EL (cell line): Measurements from ENCODE around the gene ZNF749.
"Not testable (repeated sequence)": the region's sequence is repeated elsewhere in the genome, so short reads cannot be mapped to it uniquely, and the experiment has no call there.

Source experiments
- DNase-seq: peaks from one replicate; pipeline ENCODE4 v3.0.0-alpha.2; 2016

Gene ZNF749

DNA sequence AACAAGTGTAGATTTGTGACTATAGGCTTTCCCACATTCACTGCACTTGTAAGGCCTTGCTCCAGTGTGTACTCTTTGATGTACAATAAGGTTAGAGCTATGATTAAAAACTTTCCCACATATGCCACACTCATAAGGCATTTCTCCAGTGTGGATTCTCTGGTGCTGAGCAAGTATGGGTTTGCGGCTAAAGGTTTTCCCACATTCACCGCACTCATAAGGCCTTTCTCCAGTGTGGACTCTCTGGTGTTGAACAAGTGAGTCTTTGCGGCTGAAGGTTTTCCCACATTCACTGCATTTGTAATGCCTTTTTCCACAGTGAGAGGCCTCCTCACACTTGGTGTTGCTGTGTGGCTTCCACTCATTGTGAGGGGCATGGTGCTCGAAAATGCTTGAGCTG is 38.5 kb downstream of the ZNF749 start:
- no peak for DNase-seq

DNA sequence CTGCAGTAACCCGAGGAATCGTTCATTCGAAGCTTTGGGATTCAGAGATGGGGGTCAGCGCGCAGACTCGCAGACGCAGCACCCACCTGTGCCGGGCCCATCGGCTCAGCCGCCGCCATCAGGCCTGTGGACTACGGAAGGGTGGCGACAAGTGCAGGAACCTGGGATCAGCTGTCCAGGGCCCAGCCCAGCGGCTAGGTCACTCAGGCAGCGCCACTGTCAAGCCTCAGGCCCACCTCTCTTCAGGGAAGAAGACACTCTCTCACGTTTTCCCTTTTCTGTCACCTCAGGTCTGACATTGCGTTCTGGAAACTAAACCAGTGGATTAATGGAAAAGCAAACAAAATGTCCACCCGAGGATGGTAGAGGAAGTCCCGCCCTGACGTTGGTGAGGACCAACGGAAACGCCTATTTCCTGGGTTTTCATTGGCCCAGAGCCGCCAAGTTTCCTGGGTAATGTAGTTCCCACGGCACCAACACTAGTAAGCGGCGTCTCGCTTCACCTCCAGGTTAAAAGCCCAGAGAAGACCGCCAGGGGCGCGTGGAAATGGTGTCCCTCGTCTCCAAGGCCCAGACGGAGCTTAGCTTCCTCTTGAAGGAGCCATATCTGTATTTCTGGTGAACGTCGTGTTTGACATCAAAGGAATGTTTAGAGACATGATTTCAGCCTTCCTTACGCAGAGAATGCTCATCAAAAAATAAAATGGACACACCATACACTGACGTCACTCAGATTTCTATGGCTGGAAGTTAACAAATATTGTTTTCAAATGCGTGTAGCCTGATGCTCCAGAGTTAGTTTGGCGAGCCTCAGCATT is 42.3 kb downstream of the ZNF749 start, which contains the start of gene ZNF772:
Gene ZNF772 (minus strand): TSS at position 376 of the 818 bp plus-strand sequence. CDS start 257 bp downstream, at position 119.
- peak; percentile 96 for DNase-seq

DNA sequence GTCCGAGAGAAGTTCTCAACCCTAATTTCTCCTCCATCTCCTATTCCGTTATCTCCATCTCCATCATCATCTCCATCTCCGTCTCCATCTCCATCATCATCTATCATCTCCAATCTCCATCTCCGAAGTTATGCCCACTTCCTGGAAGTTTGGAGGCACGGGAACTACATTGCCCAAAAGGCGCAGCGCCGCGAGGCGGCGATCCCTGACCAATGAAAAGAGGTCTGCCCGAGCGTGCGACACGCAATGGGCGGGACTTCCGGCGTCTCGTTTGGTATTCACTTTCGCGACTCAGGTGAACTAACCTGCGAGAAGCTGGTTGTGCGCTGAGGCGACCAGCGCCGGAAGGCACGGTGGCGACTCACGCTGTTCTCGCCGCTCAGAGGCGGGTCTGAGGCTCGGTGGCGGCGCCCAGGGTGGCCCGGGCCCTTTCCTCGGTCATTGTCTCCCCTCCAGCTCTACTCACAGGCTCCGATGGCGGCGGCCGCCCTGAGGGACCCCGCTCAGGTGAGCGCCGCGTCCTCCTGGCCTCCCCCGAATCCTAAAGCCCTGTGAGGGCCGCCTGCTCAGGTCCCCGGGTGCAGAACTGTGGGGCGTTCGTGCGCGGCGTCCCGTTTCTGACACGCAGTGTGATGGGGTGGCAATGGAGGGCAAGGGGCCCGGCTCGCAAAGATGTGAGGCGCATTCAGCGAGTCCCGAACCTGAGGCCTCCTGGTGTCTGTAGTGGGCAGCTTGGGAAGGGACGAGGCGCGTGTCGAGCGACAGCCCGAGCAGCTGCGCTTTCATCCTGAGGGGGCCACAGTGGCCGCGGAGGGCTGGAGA is 52.6 kb downstream of the ZNF749 start, which contains the start of gene ZNF419:
Gene ZNF419 (plus strand): TSS at position 274 of the 822 bp plus-strand sequence. CDS start 201 bp downstream, at position 475.
- DNase-seq, result peak; percentile 86

- DNase-seq, result not testable (repeated sequence)
Observed at GRCh38 chr19:57488299-57488644, 53.1 kb downstream of the ZNF749 start.
